Esophagus squamous epithelium (tissue), 4 donors: Measurements from ENCODE around the gene IL1RL2.

Experiments
- CTCF ChIP-seq, 6 experiments: fragments of 450-650 bp in 4 of 6; fragments of 200-600 bp in 2 of 6; sonication (generic) in 2 of 6; IDR thresholded peaks; one replicate each; pipeline ENCODE4 v1.5.1; 2016 to 2019; ENCODE audit warnings: antibody characterized with exemption in 6 of 6, mild to moderate bottlenecking in 4 of 6, moderate library complexity in 4 of 6
- POLR2A ChIP-seq, 4 donors: fragments of 450-650 bp; IDR thresholded peaks; one replicate each; pipeline ENCODE4 v1.6.1; 2017; ENCODE audit warnings: antibody characterized with exemption in 4 of 4, mild to moderate bottlenecking in 4 of 4, moderate library complexity in 3 of 4

GRCh38 chr2:102226171-102226570, 39.3 kb downstream of the IL1RL2 start:
- TF ChIP-seq CTCF (IDR thresholded peaks at IDR 0.05), result no peak
- no peak for TF ChIP-seq POLR2A (IDR thresholded peaks at IDR 0.05)
